H54 (cell line): ENCODE data around the gene VAMP7.
"Not testable (repeated sequence)": the region's sequence is repeated elsewhere in the genome, so short reads cannot be mapped to it uniquely, and the experiment has no call there.

Experiments
- DNase-seq: peaks from one replicate; pipeline ENCODE4 v3.0.0; 2011; ENCODE audit warnings: low spot score, mixed read lengths; ENCODE audit not compliant: insufficient read length
- FAIRE-seq: peaks from 3 replicates; lab custom pipeline; 2011; peaks lifted over from hg19 to GRCh38; lab: Jason Lieb, UNC
- POLR2A ChIP-seq: IDR thresholded peaks from 2 replicates; pipeline ENCODE4 v1.6.1; 2011; ENCODE audit warnings: low read depth, mild to moderate bottlenecking, low read length

Gene VAMP7

DNA sequence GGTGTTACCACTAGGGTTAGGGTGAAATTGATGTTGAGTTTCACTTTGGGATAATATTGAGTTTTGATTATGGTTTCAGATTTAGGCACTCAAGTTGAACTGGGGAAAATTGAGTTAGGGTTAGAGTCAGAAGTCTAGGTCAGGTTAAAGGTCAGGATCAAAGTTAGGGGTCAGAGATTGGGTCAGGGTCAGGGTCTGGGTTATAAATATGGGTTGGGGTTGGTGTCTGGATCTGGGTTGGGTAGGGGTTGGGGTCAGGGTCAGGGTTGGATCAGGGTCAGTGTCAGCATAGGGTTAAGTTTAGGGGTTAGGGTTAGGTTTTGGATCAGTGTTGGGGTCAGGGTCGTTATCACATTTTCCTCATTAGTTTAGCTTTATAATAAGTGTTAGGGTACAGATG lies 73.6 kb downstream of the VAMP7 start:
- DNase-seq = no peak
- TF ChIP-seq POLR2A = no peak
- FAIRE-seq = no peak

DNA sequence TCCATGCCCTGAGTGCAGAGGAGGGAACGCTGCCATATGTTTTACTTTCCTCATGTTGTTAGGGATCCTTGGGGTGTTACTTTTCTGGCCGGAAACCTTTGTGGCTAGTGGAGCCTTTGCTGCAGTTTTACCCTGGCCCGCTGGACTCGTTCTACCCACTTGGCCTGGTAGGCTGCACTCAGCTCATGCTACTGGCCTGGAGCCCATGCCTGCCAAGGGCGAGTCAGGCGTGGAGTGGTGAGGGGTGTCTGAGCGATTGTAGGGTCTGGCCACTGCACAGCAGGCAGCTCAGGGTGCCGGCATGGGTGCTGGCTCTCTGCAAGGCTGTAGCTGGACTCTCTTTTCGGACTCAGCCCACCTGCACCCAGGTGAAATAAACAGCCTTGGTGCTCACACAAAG lies 75.0 kb downstream of the VAMP7 start:
- FAIRE-seq (no peak), DNase-seq (no peak)
- no peak for TF ChIP-seq POLR2A

DNA sequence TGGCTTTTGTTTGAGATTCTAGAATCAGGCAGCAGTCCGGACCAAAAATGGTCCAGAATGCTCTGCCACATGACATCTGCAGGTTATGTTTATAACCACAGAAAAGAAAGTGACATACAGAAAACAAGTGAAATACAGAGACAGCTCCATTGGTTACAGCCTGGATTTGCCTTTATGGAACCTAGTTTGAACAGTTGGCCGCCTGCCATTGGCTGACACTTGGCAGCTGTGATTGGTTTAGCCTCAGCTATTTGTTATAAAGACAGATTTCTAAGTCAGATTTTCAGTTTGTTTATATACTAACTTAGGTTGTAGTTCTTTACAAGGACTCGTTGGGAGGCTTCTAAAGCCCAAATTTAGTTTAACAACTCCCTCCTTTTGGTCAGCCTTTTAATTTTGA lies 75.5 kb downstream of the VAMP7 start:
- FAIRE-seq (no peak), DNase-seq (no peak)
- no peak for TF ChIP-seq POLR2A

DNA sequence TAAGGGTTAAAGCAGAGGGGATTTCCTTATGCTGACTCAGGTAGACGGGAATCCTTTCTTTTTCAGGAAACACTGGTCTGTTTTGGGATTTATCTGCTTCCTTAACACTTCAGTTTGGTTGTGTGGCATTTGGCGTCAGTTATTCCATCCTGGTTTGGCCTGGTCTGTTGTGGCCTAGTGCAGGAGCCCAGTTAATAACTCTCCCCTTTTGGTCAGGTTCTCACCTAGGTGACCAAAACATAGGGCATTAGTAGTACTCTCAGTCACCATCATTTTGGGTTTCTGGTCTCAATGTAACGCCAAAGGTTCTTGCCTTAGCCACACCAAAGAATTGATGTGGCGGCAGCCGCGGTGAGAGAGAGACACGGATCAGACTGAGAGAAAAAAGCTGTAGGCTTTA lies 76.7 kb downstream of the VAMP7 start:
- TF ChIP-seq POLR2A = no peak
- DNase-seq = no peak
- FAIRE-seq = no peak

- no peak for TF ChIP-seq POLR2A
- no peak for FAIRE-seq
- no peak for DNase-seq
These were observed 78.0 kb downstream of the VAMP7 start for GRCh38 chrX:155959018-155959587.

- FAIRE-seq (no peak), DNase-seq (no peak)
- no peak for TF ChIP-seq POLR2A
These were observed 81.8 kb downstream of the VAMP7 start for GRCh38 chrX:155962906-155963305.

DNA sequence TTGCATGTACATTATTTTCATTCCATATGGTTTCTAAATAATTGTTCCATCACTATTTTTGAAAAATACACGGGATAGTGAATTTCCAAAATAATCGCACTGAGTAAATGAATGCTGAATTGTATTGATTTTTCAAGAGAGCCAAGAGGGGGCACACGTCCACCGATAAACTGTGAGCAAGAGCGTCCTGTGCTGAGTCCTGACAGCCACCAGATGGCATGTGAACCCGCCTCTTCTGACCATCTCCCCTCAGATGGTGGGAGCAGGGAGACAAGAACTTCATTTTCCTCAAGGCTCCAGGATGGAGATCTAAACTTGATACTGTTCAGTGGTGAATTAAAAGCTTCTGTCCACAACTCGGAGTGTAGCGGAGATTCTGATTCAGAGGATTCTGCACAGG lies 85.7 kb downstream of the VAMP7 start:
- FAIRE-seq (no peak), DNase-seq (no peak)
- TF ChIP-seq POLR2A = no peak

- no peak for DNase-seq
- FAIRE-seq = no peak
- no peak for TF ChIP-seq POLR2A
These were observed 86.6 kb downstream of the VAMP7 start for GRCh38 chrX:155967653-155968325.

DNA sequence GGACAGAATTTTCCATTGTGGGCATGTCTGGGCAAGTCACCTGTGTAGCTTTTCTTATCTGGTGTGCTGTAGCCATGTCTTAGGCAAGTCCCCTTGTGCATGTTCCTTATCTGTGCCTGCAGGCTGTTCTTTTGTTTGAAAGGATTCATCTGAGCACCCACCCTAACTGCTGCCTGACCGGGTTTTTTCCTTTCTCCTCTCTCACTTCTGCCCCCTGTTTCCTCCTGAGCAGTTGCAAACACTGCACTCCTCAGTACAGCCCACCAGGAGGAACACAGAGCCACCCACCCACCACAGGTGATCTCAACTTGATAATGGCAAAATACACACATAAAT lies 87.1 kb downstream of the VAMP7 start:
- no peak for DNase-seq
- no peak for TF ChIP-seq POLR2A
- FAIRE-seq = no peak

GRCh38 chrX:155968791-155969190 lies 87.6 kb downstream of the VAMP7 start:
- TF ChIP-seq POLR2A = no peak
- FAIRE-seq (no peak), DNase-seq (no peak)

GRCh38 chrX:155971658-155972057 lies 90.5 kb downstream of the VAMP7 start:
- not testable (repeated sequence) for DNase-seq

GRCh38 chrX:155972241-155972640 lies 91.1 kb downstream of the VAMP7 start:
- DNase-seq = not testable (repeated sequence)

More at GRCh38 chrX:155971658-155972057, 90.5 kb downstream of the VAMP7 start:
- FAIRE-seq = not testable (repeated sequence)

DNA sequence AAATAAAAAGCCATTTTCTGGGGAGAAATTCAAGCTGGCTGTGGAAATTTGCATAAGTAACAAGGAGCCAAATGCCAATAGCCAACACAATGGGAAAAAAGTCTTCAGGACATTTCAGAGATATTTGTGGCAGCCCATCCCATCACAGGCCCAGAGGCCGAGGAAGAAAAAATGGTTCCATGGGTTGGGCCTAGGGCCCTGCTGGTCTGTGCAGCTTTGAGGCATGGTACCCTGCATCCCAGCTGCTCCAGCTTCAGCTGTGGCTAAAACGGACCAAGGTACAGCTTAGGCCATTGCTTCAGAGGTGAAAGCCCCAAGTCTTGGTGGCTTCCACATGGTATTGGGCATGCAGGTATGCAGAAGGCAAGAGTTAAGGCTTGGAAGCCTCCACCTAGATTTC lies 102.2 kb downstream of the VAMP7 start:
- DNase-seq (no peak), FAIRE-seq (no peak)

More at GRCh38 chrX:155972241-155972640, 91.1 kb downstream of the VAMP7 start:
- not testable (repeated sequence) for FAIRE-seq

DNA sequence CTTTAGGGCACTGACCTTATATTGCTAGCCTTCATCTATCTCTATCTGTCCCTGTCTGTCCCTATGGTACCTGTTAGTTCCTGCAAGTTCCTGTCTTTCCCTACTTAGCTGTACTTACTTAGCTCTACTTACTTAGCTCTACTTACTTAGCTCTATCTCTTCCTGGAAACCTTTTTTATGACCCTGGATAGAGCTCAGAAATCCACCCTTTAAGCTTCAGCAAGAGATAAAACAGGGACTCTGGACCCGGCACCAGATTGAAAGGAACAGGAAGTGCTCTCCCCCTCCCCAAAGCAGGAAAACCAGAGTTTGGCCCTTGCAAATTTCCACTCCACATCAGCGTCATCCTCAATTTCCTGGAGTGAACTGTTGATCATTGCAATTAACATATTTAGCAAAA lies 104.1 kb downstream of the VAMP7 start:
- FAIRE-seq = no peak
- no peak for TF ChIP-seq POLR2A

More for the DNA sequence above, 102.2 kb downstream of the VAMP7 start:
- TF ChIP-seq POLR2A = no peak

DNA sequence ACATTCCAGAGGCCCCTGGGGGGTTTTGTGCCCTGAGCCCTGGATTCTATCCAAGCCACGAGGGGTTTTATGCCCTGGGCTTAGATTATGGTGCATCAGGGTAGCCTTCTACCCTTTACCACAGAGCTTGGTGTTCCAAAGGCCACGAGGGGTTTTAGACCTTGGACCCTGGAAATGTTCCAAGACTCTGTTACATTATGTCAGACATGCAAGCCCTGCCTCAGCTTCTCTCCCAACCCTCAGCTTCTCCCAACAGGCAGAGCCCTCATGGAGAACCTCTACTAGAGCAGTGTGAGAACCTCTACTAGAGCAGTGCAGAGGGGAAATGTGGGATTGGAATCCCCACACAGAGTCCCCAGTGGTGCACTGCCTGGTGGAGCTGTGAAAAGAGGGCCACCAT lies 105.8 kb downstream of the VAMP7 start:
- not testable (repeated sequence) for DNase-seq, FAIRE-seq

More for the DNA sequence above, 104.1 kb downstream of the VAMP7 start:
- DNase-seq = no peak
